Measurements from ENCODE around the gene PSMA8. TPM values are rescaled to one million over a fixed set of nuclear protein-coding genes. Genes with fewer than 3 reads are reported as not detected.
"Not testable (repeated sequence)": the region's sequence is repeated elsewhere in the genome, so short reads cannot be mapped to it uniquely, and the experiment has no call there.

Gene PSMA8
- total and polyA plus RNA-seq, 2 of the 13 experiments (the other 11 are each of a cell fraction or from before 2014, with no cell fraction given) = not detected

GRCh38 chr18:26121476-26121875, 12.2 kb upstream of the PSMA8 start (continued):
- TF ChIP-seq ZNF619 (CRISPR knock-in tag; IDR thresholded peaks at IDR 0.05) = no peak
- no peak for TF ChIP-seq ZNF580 (CRISPR knock-in tag; IDR thresholded peaks at IDR 0.05; ENCODE audit: borderline replicate concordance, low read depth)
- TF ChIP-seq PCBP2 (optimal IDR thresholded peaks at IDR 0.05; ENCODE audit: low read depth, low read length, poor library complexity, severe bottlenecking) = no peak
- TF ChIP-seq SIX1 (CRISPR knock-in tag; IDR thresholded peaks at IDR 0.05; ENCODE audit: borderline replicate concordance) = no peak
- TF ChIP-seq MTF1 (CRISPR knock-in tag; IDR thresholded peaks at IDR 0.05) = no peak

- H3K9ac ChIP-seq (ENCODE audit: insufficient read depth, low read depth, low read length); FAIRE-seq; H3K9me3 ChIP-seq (ENCODE audit: low read length); H3K27ac ChIP-seq (ENCODE audit: extremely low read length, insufficient read depth, low read length); H4K20me1 ChIP-seq (ENCODE audit: insufficient read depth, low read length); DNase-seq (ENCODE audit: low spot score); H3K36me3 ChIP-seq (replicated peaks in 1 of 2; ENCODE audit: control insufficient read depth in 1 of 2, insufficient read depth in 2 of 2, low read length in 2 of 2); H3K4me1 ChIP-seq (ENCODE audit: insufficient read depth, low read length); H3K27me3 ChIP-seq (ENCODE audit: control insufficient read depth in 1 of 2, insufficient read depth in 2 of 2, low read length in 2 of 2); CTCF ChIA-PET (ENCODE audit: low intra/inter-chr PET ratio, low total read pairs); intact Hi-C loops (cut with micrococcal nuclease; ENCODE audit: unreplicated experiment); in situ Hi-C loops (cut with HindIII; ENCODE audit: extremely low pct_ligation_motif_present, low pct_unique_long_range_greater_than_20kb); H3K79me2 ChIP-seq (ENCODE audit: insufficient read depth, low read length); H2AFZ ChIP-seq (ENCODE audit: low read length); H3K4me3 ChIP-seq (replicated peaks in 1 of 3; ENCODE audit: insufficient read depth in 1 of 3, low read depth in 2 of 3, low read length in 3 of 3); BruUV-seq (replicated peaks); POLR2A ChIA-PET; ATAC-seq; H3K4me2 ChIP-seq (ENCODE audit: low read depth, low read length): not testable (repeated sequence)
- WGBS (ENCODE audit: low lambda C conversion rate) = 8% methylated on average over 2 of the region's 2 CpGs
Measured at GRCh38 chr18:26121994-26122393, 11.7 kb upstream of the PSMA8 start.

- ATAC-seq (no peak), FAIRE-seq (no peak)
- TF ChIP-seq ZNF292 (CRISPR knock-in tag; IDR thresholded peaks at IDR 0.05; ENCODE audit: borderline replicate concordance, low read depth) (no peak), HNRNPUL1 (IDR thresholded peaks at IDR 0.05; ENCODE audit: low read depth, low read length) (no peak), MTA1 (CRISPR knock-in tag; IDR thresholded peaks at IDR 0.05; ENCODE audit: borderline replicate concordance) (no peak), NR2C2 (CRISPR knock-in tag; IDR thresholded peaks at IDR 0.05; ENCODE audit: borderline replicate concordance) (no peak), GPN1 (CRISPR knock-in tag; IDR thresholded peaks at IDR 0.05; ENCODE audit: borderline replicate concordance) (no peak), NAIF1 (CRISPR knock-in tag; IDR thresholded peaks at IDR 0.05; ENCODE audit: borderline replicate concordance) (no peak), AKNA (CRISPR knock-in tag; IDR thresholded peaks at IDR 0.05; ENCODE audit: borderline replicate concordance) (no peak), ZNF337 (CRISPR knock-in tag; IDR thresholded peaks at IDR 0.05; ENCODE audit: borderline replicate concordance, low read depth) (no peak)
Measured at GRCh38 chr18:26127786-26128185, 5.9 kb upstream of the PSMA8 start.

More at GRCh38 chr18:26127786-26128185, 5.9 kb upstream of the PSMA8 start:
- Histone ChIP-seq H3K9ac (ENCODE audit: insufficient read depth, low read depth, low read length) (no peak overlapping the region), H3K79me2 (ENCODE audit: insufficient read depth, low read length) (no peaks in the 10 kb centered on the region), H3K27me3 (ENCODE audit: control insufficient read depth in 1 of 2, insufficient read depth in 2 of 2, low read length in 2 of 2) (no peaks in the 10 kb centered on the region), H3K4me2 (ENCODE audit: low read depth, low read length) (no peak overlapping the region), H4K20me1 (ENCODE audit: insufficient read depth, low read length) (no peaks in the 10 kb centered on the region), H3K9me3 (ENCODE audit: low read length) (no peaks in the 10 kb centered on the region), H3K36me3 (replicated peaks in 1 of 2; ENCODE audit: control insufficient read depth in 1 of 2, insufficient read depth in 2 of 2, low read length in 2 of 2) (no peaks in the 10 kb centered on the region), H3K4me3 (replicated peaks in 1 of 3; ENCODE audit: insufficient read depth in 1 of 3, low read depth in 2 of 3, low read length in 3 of 3) (no peak overlapping the region), H3K4me1 (ENCODE audit: insufficient read depth, low read length) (no peaks in the 10 kb centered on the region), H3K27ac (ENCODE audit: extremely low read length, insufficient read depth, low read length) (no peak overlapping the region), H2AFZ (ENCODE audit: low read length) (no peak overlapping the region)
- WGBS (ENCODE audit: low lambda C conversion rate) = 3% methylated on average over 5 of the region's 5 CpGs
- CTCF ChIA-PET (ENCODE audit: low intra/inter-chr PET ratio, low total read pairs) = no interaction called here
- no peak for DNase-seq (ENCODE audit: low spot score)
- intact Hi-C loops (cut with micrococcal nuclease; ENCODE audit: unreplicated experiment) = no loop called here
- POLR2A ChIA-PET = no interaction called here
- in situ Hi-C loops (cut with HindIII; ENCODE audit: extremely low pct_ligation_motif_present, low pct_unique_long_range_greater_than_20kb) = no loop called here
- no TSS peak for BruUV-seq (replicated peaks)

All from HepG2 (cell line).